GM10266 (cell line): ENCODE measurements around the gene ITGB5.

Experiments
- DNase-seq: peaks from one replicate; pipeline ENCODE4 v3.0.0; 2012; ENCODE audit errors: extremely low spot score
- TF ChIP-seq, protein P1 (sequence below): IDR thresholded peaks from 2 replicates; pipeline ENCODE4 v1.5.1; 2012; ENCODE audit warnings: mild to moderate bottlenecking, low read depth; ENCODE audit not compliant: control insufficient read depth, insufficient read depth; ENCODE audit errors: missing control alignments

ITGB5 gene

DNA sequence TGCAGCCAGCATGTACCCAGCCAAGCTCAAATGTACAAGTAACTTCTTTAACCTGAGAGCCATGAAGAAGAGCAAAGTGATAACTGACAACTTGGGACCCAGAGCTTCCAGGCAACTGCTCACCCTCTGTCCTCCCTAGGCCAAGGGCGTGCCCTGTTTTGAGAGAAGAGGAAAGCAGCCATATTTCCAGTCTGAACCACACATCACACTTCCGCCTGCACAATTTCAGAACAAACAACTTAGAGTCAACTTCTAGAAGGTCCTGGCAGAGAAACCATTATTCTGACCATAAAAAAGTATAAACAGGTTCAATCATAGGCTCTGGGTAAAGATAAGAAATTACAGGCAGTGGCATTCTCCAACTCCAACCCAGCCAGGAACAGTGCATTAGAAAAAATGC, 50.1 kb downstream of the ITGB5 start:
- no peak for DNase-seq
- TF ChIP-seq, protein P1, sequence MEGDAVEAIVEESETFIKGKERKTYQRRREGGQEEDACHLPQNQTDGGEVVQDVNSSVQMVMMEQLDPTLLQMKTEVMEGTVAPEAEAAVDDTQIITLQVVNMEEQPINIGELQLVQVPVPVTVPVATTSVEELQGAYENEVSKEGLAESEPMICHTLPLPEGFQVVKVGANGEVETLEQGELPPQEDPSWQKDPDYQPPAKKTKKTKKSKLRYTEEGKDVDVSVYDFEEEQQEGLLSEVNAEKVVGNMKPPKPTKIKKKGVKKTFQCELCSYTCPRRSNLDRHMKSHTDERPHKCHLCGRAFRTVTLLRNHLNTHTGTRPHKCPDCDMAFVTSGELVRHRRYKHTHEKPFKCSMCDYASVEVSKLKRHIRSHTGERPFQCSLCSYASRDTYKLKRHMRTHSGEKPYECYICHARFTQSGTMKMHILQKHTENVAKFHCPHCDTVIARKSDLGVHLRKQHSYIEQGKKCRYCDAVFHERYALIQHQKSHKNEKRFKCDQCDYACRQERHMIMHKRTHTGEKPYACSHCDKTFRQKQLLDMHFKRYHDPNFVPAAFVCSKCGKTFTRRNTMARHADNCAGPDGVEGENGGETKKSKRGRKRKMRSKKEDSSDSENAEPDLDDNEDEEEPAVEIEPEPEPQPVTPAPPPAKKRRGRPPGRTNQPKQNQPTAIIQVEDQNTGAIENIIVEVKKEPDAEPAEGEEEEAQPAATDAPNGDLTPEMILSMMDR = no peak

DNA sequence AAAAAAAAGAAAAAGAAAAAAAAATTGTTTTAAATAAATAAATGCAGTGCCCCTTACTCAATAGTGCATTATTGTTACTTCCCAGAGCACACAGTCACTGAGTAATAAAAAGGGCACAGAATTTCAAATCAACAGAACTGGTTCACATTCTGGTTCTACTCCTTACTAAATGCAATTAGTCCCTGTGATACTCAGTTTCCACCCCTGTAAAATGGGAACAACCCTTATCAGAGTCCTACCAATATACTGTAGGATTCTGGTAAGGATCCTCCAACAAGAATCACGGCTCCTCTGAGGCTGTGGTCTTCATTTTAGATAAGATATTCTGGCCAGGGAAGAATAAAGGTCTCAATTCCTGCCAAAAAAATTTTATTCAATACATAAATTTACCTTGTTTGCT, 50.7 kb downstream of the ITGB5 start:
- DNase-seq = no peak
- TF ChIP-seq, protein P1 = no peak

DNA sequence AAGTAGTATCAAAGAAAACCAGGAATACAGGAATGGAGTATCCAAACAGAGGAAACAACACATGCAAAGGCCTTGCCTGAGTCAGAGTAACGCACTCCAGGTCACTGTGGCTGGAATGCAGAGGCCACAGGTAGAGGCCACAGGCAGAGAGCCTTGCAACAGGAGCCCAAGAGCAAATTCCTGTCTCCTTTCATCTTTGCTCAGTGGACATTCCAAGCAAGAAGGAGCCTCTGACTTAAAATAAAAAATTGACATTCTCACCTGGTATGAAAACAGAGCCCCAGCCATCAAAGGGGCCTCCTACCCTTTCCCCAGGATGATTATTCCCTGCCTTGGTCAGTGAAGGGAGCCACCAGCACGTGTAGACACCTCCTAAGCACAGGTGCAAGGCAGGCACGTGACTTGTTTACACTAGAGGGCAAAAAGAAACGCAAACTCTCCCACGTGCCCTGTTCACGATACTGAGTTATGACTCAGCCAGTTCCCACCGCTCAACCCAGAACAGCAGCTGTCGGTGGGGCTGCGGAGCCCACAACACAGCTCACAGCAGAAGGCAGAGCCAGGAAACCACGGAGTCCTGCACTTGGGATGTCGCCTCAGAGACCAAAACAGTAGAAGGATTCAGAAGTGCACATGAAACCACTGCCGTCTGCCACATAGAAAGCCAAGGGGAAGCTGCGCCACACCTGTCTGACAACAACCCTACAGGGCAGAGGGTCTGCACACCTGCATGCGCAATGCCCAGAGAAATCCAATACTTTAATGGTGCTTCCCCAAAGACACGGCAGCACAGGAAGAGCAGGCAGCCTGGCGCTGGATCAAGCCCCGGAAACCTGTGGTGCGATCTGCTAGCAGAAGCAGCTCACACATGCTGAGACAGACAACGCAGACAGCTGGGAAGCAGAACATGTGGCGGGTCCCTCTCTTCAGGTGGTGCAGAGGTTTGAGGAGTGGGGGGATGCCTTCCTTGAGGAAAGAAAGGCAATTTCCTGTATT, 52.1 kb downstream of the ITGB5 start:
- TF ChIP-seq, protein P1 = peak; percentile 41
- peak; percentile 64 for DNase-seq

DNA sequence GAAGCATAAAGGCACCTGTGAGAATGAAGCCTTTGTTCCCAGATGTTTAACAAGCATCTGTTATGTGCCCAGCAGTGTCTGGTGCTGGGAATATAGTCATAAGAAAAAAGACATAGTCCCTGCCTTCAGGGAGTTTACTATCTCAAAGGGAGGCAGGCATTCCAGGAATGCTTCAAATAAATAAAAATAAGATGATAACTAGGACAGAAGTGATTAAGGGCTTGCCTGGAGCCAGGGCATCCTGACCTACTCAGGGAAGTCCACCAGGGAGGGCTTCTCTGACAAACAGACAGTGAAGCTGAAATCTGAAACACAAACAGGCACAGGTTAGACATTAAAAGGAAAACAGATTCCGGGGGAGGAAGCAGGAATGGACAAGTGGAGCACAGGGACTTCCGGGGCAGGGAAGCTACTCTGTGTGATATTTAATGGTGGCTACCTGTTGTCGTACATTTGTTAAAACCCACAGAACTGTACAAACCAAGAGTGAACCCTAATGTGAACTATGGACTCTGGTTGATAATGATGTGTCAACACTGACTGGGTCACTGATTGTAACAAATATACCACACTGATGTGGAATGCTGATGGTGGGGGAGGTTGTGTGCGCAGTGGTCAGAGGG, 53.3 kb downstream of the ITGB5 start:
- TF ChIP-seq, protein P1 = no peak
- no peak for DNase-seq

DNA sequence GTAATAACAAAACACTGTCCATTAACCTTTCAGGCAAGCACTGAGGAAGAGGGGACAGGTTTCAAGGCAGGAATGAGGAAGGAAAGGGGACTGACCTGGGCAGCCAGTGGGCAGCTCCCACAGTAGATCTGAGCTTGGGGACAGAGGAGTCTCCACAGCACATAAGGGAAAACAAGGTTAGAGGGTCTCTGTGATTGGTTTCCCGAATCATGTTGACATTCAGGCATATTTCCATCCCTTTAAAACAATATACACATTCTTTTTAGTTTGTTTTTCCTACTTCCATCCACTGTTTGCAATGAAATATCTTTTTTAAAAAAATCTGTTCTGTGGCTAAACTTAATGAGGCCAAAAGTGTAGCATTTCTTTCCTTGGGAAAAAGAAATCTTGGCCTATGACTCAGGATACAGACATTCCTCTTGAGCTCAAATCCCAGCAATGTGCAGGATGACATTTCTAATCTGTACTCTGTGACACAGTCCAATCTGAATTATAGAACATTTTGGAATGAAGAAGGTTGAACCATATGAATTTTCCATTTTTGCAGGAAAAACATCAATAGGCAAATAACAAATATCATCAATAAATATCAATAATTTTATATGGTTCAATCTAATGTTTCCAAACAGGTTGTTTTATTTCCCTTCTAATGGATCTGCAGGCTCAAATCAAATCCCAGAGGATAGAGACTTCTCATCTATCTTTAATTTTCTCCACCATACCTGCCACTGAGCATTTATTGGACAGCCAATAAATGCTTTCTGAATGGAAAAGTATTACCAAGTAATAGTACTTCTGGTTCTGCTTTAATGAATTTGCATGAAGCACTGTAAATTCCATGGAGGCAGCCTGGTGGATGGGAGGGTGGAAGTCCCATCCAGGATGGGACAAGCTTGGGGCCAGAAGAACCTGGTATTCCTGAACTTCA, 54.1 kb downstream of the ITGB5 start:
- no peak for DNase-seq
- TF ChIP-seq, protein P1 = no peak

DNA sequence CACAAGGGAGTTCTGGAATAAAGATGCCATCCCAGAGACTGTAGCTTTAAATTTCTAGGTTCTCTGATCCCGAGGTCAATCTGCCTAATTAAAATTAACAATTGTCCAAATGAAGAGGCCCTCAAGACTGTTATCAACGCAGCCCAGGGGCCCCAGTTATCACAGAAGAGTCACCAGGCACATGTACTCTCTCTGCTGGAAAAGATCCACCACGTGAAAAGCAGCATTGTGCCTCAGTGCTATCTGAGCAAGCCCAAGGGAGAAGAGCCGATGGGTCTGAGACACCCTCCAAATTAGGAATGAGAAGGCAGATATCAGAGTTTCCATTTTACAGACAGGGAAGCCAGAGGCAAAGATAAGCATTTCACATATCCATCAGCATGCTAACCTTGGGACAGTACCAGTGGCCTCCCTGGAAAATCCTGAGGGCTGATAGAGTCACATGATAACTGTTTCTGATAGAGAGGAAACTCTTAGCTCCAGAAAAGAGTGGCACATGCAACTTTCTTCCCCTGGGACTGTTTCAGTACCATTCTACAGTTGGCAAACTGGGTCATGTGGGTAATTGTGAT, 55.5 kb downstream of the ITGB5 start:
- DNase-seq = no peak
- TF ChIP-seq, protein P1 = no peak
